Peyer's patch (tissue), 4 donors: ENCODE results near the gene FSTL3.
A peak's percentile ranks its signal among the peaks of the same experiment; 100 is the strongest.

Source experiments
- CTCF ChIP-seq, 6 experiments: fragments of 450-650 bp in 4 of 6; fragments of 200-600 bp in 2 of 6; sonication (generic) in 1 of 6; IDR thresholded peaks; one replicate each; pipeline ENCODE4 v1.5.1; 2017 to 2019; ENCODE audit warnings: antibody characterized with exemption in 6 of 6, mild to moderate bottlenecking in 3 of 6, moderate library complexity in 1 of 6
- POLR2A ChIP-seq, 2 donors: fragments of 450-650 bp; IDR thresholded peaks; one replicate each; pipeline ENCODE4 v1.5.1; 2017; ENCODE audit warnings: antibody characterized with exemption in 2 of 2, mild to moderate bottlenecking in 2 of 2, moderate library complexity in 2 of 2

GRCh38 chr19:633068-633785 lies 43.0 kb upstream of the FSTL3 start, which contains the start of gene POLRMT:
- TF ChIP-seq CTCF (IDR thresholded peaks at IDR 0.05) (peak in 4 of 6 experiments; percentile 9 to 46 (median 30)), POLR2A (IDR thresholded peaks at IDR 0.05) (peak; percentile 35 to 50)
